Activated CD4-positive, alpha-beta T cell treated with anti-CD3 and anti-CD28 coated beads, Interleukin-2, Interleukin-6, amounts not matched to agents 100 ng/mL and 50 ng/mL, durations not matched to agents 16 hours and 8 hours (primary cell): ENCODE data around the gene PVALB.

Source experiments
- DNase-seq: peaks from one replicate; pipeline ENCODE4 v3.0.0-alpha.2; 2020

Gene PVALB

GRCh38 chr22:36816636-36817524, at the start of gene PVALB:
Gene PVALB, minus strand, starts transcription at chr22:36817035. Its CDS starts 30 bp downstream, at chr22:36817005.
- peak; percentile 2 for DNase-seq

GRCh38 chr22:36865346-36865745, 48.5 kb upstream of the PVALB start:
- DNase-seq: no peak

- no peak for DNase-seq
Measured at GRCh38 chr22:36864454-36865215, 47.8 kb upstream of the PVALB start.

- no peak for DNase-seq
Measured at GRCh38 chr22:36863979-36864378, 47.1 kb upstream of the PVALB start.

GRCh38 chr22:36863281-36863680, 46.4 kb upstream of the PVALB start:
- no peak for DNase-seq

- DNase-seq: peak; percentile 48
Measured at GRCh38 chr22:36862251-36863242, 45.7 kb upstream of the PVALB start.

GRCh38 chr22:36860821-36861659, 44.2 kb upstream of the PVALB start, which contains the start of gene NCF4:
Gene NCF4, plus strand, starts transcription at chr22:36861006. Its CDS starts 166 bp downstream, at chr22:36861172.
- peak; percentile 89 for DNase-seq

GRCh38 chr22:36860438-36860820, 43.6 kb upstream of the PVALB start:
- DNase-seq: no peak

- no peak for DNase-seq
Measured at GRCh38 chr22:36860017-36860416, 43.2 kb upstream of the PVALB start.

- no peak for DNase-seq
Measured at GRCh38 chr22:36858966-36859365, 42.1 kb upstream of the PVALB start.

GRCh38 chr22:36858156-36858555, 41.3 kb upstream of the PVALB start:
- no peak for DNase-seq

GRCh38 chr22:36856792-36857135, 39.9 kb upstream of the PVALB start:
- DNase-seq: no peak

GRCh38 chr22:36856121-36856791, 39.4 kb upstream of the PVALB start:
- DNase-seq: peak; percentile 95

- DNase-seq: no peak
Measured at GRCh38 chr22:36855478-36855877, 38.6 kb upstream of the PVALB start.

GRCh38 chr22:36853407-36854099, 36.7 kb upstream of the PVALB start:
- peak; percentile 95 for DNase-seq

- DNase-seq: no peak
Measured at GRCh38 chr22:36852056-36852973, 35.5 kb upstream of the PVALB start.

- DNase-seq: no peak
Measured at GRCh38 chr22:36850682-36851081, 33.8 kb upstream of the PVALB start.

GRCh38 chr22:36850056-36850455, 33.2 kb upstream of the PVALB start:
- no peak for DNase-seq

- DNase-seq: no peak
Measured at GRCh38 chr22:36846949-36847348, 30.1 kb upstream of the PVALB start.
